ENCODE results near the gene EVA1C.

DNA sequence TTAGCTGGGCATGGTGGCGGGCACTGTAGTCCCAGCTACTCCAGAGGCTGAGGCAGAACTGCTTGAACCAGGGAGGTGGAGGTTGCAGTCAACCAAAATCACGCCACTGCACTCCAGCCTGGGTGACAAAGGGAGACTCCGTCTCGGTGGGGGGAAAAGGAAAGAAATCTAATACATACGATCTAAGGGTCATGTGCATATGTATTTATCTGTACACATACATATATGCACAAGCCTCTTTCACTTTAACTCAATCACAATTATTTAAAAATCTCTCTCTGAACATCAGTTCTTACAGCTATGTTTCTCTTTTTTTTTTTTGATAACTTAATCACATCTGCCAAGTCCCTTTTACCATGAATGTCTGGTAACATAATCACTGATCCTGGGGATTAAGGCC is 34.7 kb downstream of the EVA1C start:
- TF ChIP-seq EZH2 (IDR thresholded peaks at IDR 0.05; ENCODE audit: borderline replicate concordance, low read length), result no peak
- TF ChIP-seq, protein P1, sequence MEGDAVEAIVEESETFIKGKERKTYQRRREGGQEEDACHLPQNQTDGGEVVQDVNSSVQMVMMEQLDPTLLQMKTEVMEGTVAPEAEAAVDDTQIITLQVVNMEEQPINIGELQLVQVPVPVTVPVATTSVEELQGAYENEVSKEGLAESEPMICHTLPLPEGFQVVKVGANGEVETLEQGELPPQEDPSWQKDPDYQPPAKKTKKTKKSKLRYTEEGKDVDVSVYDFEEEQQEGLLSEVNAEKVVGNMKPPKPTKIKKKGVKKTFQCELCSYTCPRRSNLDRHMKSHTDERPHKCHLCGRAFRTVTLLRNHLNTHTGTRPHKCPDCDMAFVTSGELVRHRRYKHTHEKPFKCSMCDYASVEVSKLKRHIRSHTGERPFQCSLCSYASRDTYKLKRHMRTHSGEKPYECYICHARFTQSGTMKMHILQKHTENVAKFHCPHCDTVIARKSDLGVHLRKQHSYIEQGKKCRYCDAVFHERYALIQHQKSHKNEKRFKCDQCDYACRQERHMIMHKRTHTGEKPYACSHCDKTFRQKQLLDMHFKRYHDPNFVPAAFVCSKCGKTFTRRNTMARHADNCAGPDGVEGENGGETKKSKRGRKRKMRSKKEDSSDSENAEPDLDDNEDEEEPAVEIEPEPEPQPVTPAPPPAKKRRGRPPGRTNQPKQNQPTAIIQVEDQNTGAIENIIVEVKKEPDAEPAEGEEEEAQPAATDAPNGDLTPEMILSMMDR (conservative IDR thresholded peaks at IDR 0.05 in 1 of 2, IDR thresholded peaks at IDR 0.05 in 1 of 2; ENCODE audit: extremely low read depth in 1 of 2, insufficient read depth in 1 of 2, low read depth in 1 of 2, low read length in 2 of 2), result no peak
